Pulmonary artery endothelial cell (primary cell): ENCODE results near the gene CYB561D2. TPM values are rescaled to one million over a fixed set of nuclear protein-coding genes. Genes with fewer than 3 reads are reported as not detected.

Experiments
- DNase-seq: peaks from one replicate; pipeline ENCODE4 v3.0.0-alpha.2; 2011; ENCODE audit warnings: low read depth, low spot score
- total RNA-seq: library from RNA; depleted of rRNA; stranded (reverse); fragments of >200 nt; gene quantifications from 2 replicates; pipeline ENCODE4 v1.2.3, GENCODE V29; 2014

The CYB561D2 gene
- total RNA-seq, 1 donor from 2014 or later: 19.1 TPM

GRCh38 chr3:50323614-50324199, 27.0 kb upstream of the CYB561D2 start:
- DNase-seq: peak; percentile 73

- DNase-seq: peak; percentile 52
Observed at GRCh38 chr3:50324351-50325112, 26.1 kb upstream of the CYB561D2 start.

- DNase-seq: no peak
Observed at GRCh38 chr3:50325113-50325480, 25.6 kb upstream of the CYB561D2 start.

- no peak for DNase-seq
Observed at GRCh38 chr3:50325497-50326181, 25.0 kb upstream of the CYB561D2 start.

- DNase-seq: no peak
Observed at GRCh38 chr3:50326182-50326541, 24.5 kb upstream of the CYB561D2 start.

GRCh38 chr3:50327129-50327528, 23.5 kb upstream of the CYB561D2 start:
- no peak for DNase-seq

GRCh38 chr3:50327943-50328691, 22.5 kb upstream of the CYB561D2 start, which contains the start of gene TUSC2:
Gene TUSC2 (minus strand): TSS chr3:50328223. CDS start chr3:50328099, 124 bp downstream.
- peak; percentile 90 for DNase-seq

GRCh38 chr3:50330330-50330729, 20.3 kb upstream of the CYB561D2 start:
- DNase-seq: no peak

GRCh38 chr3:50331364-50331907, 19.2 kb upstream of the CYB561D2 start:
- DNase-seq: no peak

- peak; percentile 68 for DNase-seq
Observed at GRCh38 chr3:50333744-50334328, 16.8 kb upstream of the CYB561D2 start.

- no peak for DNase-seq
Observed at GRCh38 chr3:50334339-50335075, 16.2 kb upstream of the CYB561D2 start.

- DNase-seq: no peak
Observed at GRCh38 chr3:50336452-50337174, 14.0 kb upstream of the CYB561D2 start.

GRCh38 chr3:50337175-50337861, 13.3 kb upstream of the CYB561D2 start:
- peak; percentile 98 for DNase-seq

GRCh38 chr3:50338965-50339364, 11.7 kb upstream of the CYB561D2 start:
- DNase-seq: no peak

GRCh38 chr3:50339485-50340146, 11.0 kb upstream of the CYB561D2 start:
- no peak for DNase-seq

GRCh38 chr3:50340147-50340447, 10.6 kb upstream of the CYB561D2 start:
- DNase-seq: no peak

- DNase-seq: no peak
Observed at GRCh38 chr3:50340448-50341329, 10.0 kb upstream of the CYB561D2 start, which contains the start of gene RASSF1. Gene RASSF1 (minus strand): TSS chr3:50340836. CDS start chr3:50340805, 31 bp downstream.

- DNase-seq: no peak
Observed at GRCh38 chr3:50341537-50341936, 9.1 kb upstream of the CYB561D2 start.
